H1 (cell line): ENCODE data around the gene KPNA6. TPM values are rescaled to one million over a fixed set of nuclear protein-coding genes. Genes with fewer than 3 reads are reported as not detected.

Experiments used
- CTCF ChIA-PET: fragments of 300-600 bp; sonication (Branson Sonifier 250); formaldehyde crosslinking; loops from one replicate; lab custom pipeline; 2021; ENCODE audit not compliant: partially characterized antibody; lab: Charles Lee
- POLR2A ChIA-PET: fragments of 300-600 bp; sonication (Branson Sonifier 250); formaldehyde crosslinking; loops from one replicate; lab custom pipeline; 2021; ENCODE audit warnings: inconsistent platforms; ENCODE audit not compliant: partially characterized antibody; lab: Charles Lee
- DNase-seq, 2 experiments: peaks; one replicate each; pipeline versions ENCODE4 v3.0.0 to v3.0.0-alpha.2; 2010 to 2022; ENCODE audit warnings: low spot score in 2 of 2, low read depth in 1 of 2, mixed read lengths in 1 of 2
- FAIRE-seq: peaks from 2 replicates; lab custom pipeline; 2011; peaks lifted over from hg19 to GRCh38; lab: Jason Lieb, UNC
- H2AFZ ChIP-seq: 2 replicates; pipeline ENCODE4 v1.8.1; 2012; ENCODE audit warnings: low read length, inconsistent platforms
- H2AK5ac ChIP-seq: 2 replicates; pipeline ENCODE4 v1.6.1; 2013; ENCODE audit warnings: low read depth, low read length
- H2BK120ac ChIP-seq: replicated peaks from 2 replicates; pipeline ENCODE3; 2013; ENCODE audit warnings: low read depth, low read length, inconsistent platforms
- H2BK12ac ChIP-seq: 2 replicates; pipeline ENCODE4 v1.6.1; 2013; ENCODE audit warnings: low read depth, low read length
- H2BK15ac ChIP-seq: 2 replicates; pipeline ENCODE4 v1.6.1; 2013; ENCODE audit warnings: low read length
- H2BK20ac ChIP-seq: 2 replicates; pipeline ENCODE4 v1.6.1; 2013; ENCODE audit warnings: low read length
- H2BK5ac ChIP-seq: 2 replicates; pipeline ENCODE4 v1.6.1; 2013; ENCODE audit warnings: low read depth, low read length
- H3K14ac ChIP-seq: 2 replicates; pipeline ENCODE4 v1.6.1; 2013; ENCODE audit warnings: inconsistent platforms; ENCODE audit not compliant: insufficient read length
- H3K18ac ChIP-seq: 2 replicates; pipeline ENCODE4 v1.6.1; 2013; ENCODE audit warnings: low read length; ENCODE audit errors: extremely low read depth
- H3K23ac ChIP-seq: 2 replicates; pipeline ENCODE4 v1.6.1; 2013; ENCODE audit warnings: inconsistent platforms; ENCODE audit not compliant: insufficient read length
- H3K23me2 ChIP-seq: 2 replicates; pipeline ENCODE4 v1.6.1; 2013; ENCODE audit warnings: low read depth, low read length
- H3K27ac ChIP-seq: 2 replicates; pipeline ENCODE4 v1.6.1; 2011; ENCODE audit warnings: low read depth, low read length, inconsistent platforms
- H3K27me3 ChIP-seq, 4 experiments: replicated peaks in 1 of 4; 1 replicate in 1 of 4; 2 replicates in 3 of 4; pipeline versions ENCODE4 v1.6.1 to v1.8.1; 2011 to 2013; ENCODE audit warnings: low read length in 3 of 4, mild to moderate bottlenecking in 3 of 4, inconsistent platforms in 2 of 4, mixed read lengths in 2 of 4, moderate library complexity in 1 of 4; ENCODE audit not compliant: control insufficient read depth in 3 of 4, insufficient read depth in 3 of 4; ENCODE audit errors: extremely low read depth in 1 of 4
- H3K36me3 ChIP-seq, 4 experiments: 2 replicates each; pipeline versions ENCODE4 v1.6.1 to v1.8.1; 2011 to 2013; ENCODE audit warnings: mild to moderate bottlenecking in 4 of 4, low read length in 3 of 4, moderate library complexity in 2 of 4, control low read depth in 1 of 4, inconsistent platforms in 1 of 4; ENCODE audit not compliant: insufficient read depth in 4 of 4, control insufficient read depth in 2 of 4
- H3K4ac ChIP-seq: replicated peaks from 2 replicates; pipeline ENCODE3; 2013; ENCODE audit warnings: low read length, low read depth, mixed read lengths, inconsistent platforms; ENCODE audit not compliant: insufficient read length
- H3K4me1 ChIP-seq, 4 experiments: replicated peaks in 1 of 4; 1 replicate in 1 of 4; 2 replicates in 3 of 4; pipeline versions ENCODE4 v1.6.1 to v1.8.1; 2011 to 2013; ENCODE audit warnings: low read length in 3 of 4, inconsistent platforms in 2 of 4, mixed read lengths in 1 of 4; ENCODE audit not compliant: insufficient read depth in 4 of 4, control insufficient read depth in 3 of 4
- H3K4me2 ChIP-seq, 2 experiments: 2 replicates each; pipeline versions ENCODE4 v1.6.1 to v1.8.1; 2011 to 2013; ENCODE audit warnings: low read depth in 2 of 2, low read length in 2 of 2, control low read depth in 1 of 2, inconsistent platforms in 1 of 2, mild to moderate bottlenecking in 1 of 2; ENCODE audit not compliant: insufficient read depth in 1 of 2
- H3K4me3 ChIP-seq, 4 experiments: fragments of 200-600, 300-600 bp in 1 of 4; sonication (generic), shearing (Covaris generic), sonication (Bioruptor Twin) in 1 of 4; 2 replicates each; pipeline versions ENCODE4 v1.5.1 to v1.8.1; 2011 to 2016; ENCODE audit warnings: low read length in 4 of 4, low read depth in 3 of 4, control low read depth in 2 of 4, inconsistent platforms in 2 of 4, mild to moderate bottlenecking in 2 of 4, mixed read lengths in 1 of 4, moderate library complexity in 1 of 4; ENCODE audit not compliant: insufficient read depth in 2 of 4; ENCODE audit errors: extremely low read depth in 1 of 4
- H3K56ac ChIP-seq: replicated peaks from 2 replicates; pipeline ENCODE3; 2013; ENCODE audit warnings: low read depth, mild to moderate bottlenecking, mixed read lengths, low read length, inconsistent platforms; ENCODE audit not compliant: insufficient read length
- H3K79me1 ChIP-seq: 2 replicates; pipeline ENCODE4 v1.6.1; 2013; ENCODE audit warnings: low read depth, low read length, control low read depth
- H3K79me2 ChIP-seq, 2 experiments: 2 replicates each; pipeline versions ENCODE4 v1.6.1 to v1.8.1; 2012 to 2013; ENCODE audit warnings: low read length in 2 of 2, mild to moderate bottlenecking in 2 of 2, inconsistent platforms in 1 of 2; ENCODE audit not compliant: insufficient read depth in 2 of 2, control insufficient read depth in 1 of 2
- H3K9ac ChIP-seq, 4 experiments: replicated peaks in 1 of 4; 1 replicate in 1 of 4; 2 replicates in 3 of 4; pipeline versions ENCODE4 v1.6.1 to v1.8.1; 2011 to 2013; ENCODE audit warnings: low read depth in 3 of 4, low read length in 3 of 4, control low read depth in 2 of 4, mild to moderate bottlenecking in 2 of 4, moderate library complexity in 2 of 4, inconsistent platforms in 1 of 4; ENCODE audit errors: extremely low read depth in 1 of 4
- H3K9me3 ChIP-seq, 2 experiments: 2 replicates each; pipeline versions ENCODE4 v1.6.1 to v1.8.1; 2012 to 2013; ENCODE audit warnings: mild to moderate bottlenecking in 2 of 2, moderate library complexity in 2 of 2, control low read depth in 1 of 2, inconsistent platforms in 1 of 2, low read depth in 1 of 2, low read length in 1 of 2, mixed read lengths in 1 of 2; ENCODE audit not compliant: insufficient read depth in 2 of 2
- H4K20me1 ChIP-seq, 2 experiments: replicated peaks in 1 of 2; 2 replicates each; pipeline versions ENCODE3 to v1.8.1; 2011 to 2013; ENCODE audit warnings: inconsistent platforms in 2 of 2, low read length in 2 of 2, mild to moderate bottlenecking in 1 of 2; ENCODE audit not compliant: insufficient read depth in 2 of 2, control insufficient read depth in 1 of 2
- H4K5ac ChIP-seq: 2 replicates; pipeline ENCODE4 v1.6.1; 2013; ENCODE audit warnings: low read length, low read depth, mixed read lengths, inconsistent platforms; ENCODE audit not compliant: insufficient read length
- H4K8ac ChIP-seq: 2 replicates; pipeline ENCODE4 v1.8.0; 2013; ENCODE audit warnings: mild to moderate bottlenecking, moderate library complexity, low read length, inconsistent platforms; ENCODE audit not compliant: insufficient read depth; ENCODE audit errors: extremely low read depth
- H4K91ac ChIP-seq: replicated peaks from 2 replicates; pipeline ENCODE3; 2013; ENCODE audit warnings: low read length, mixed read lengths, inconsistent platforms; ENCODE audit not compliant: insufficient read length
- ASH2L ChIP-seq: fragments of 200-600, 300-600 bp; sonication (generic); IDR thresholded peaks from one replicate; pipeline ENCODE4 v1.7.1; 2017; ENCODE audit warnings: low read length
- CBX5 ChIP-seq: fragments of 300-800, 300-1000 bp; sonication (generic); IDR thresholded peaks from 2 replicates; pipeline ENCODE4 v1.7.1; 2016; ENCODE audit warnings: antibody characterized with exemption, low read length, low read depth
- HDAC6 ChIP-seq: IDR thresholded peaks from one replicate; pipeline ENCODE4 v1.7.1; 2012; ENCODE audit warnings: low read depth, mild to moderate bottlenecking, inconsistent platforms, low read length, moderate library complexity
- MAFK ChIP-seq: IDR thresholded peaks from 2 replicates; pipeline ENCODE4 v1.6.1; 2012; ENCODE audit warnings: low read depth, mild to moderate bottlenecking, improper control_type of control experiment, low read length
- NRF1 ChIP-seq: IDR thresholded peaks from 2 replicates; pipeline ENCODE4 v1.6.1; 2011; ENCODE audit warnings: mild to moderate bottlenecking, low read depth, low read length, improper control_type of control experiment
- RFX5 ChIP-seq: IDR thresholded peaks from 2 replicates; pipeline ENCODE4 v1.6.1; 2011; ENCODE audit warnings: low read depth, low read length, improper control_type of control experiment, borderline replicate concordance
- SAP30 ChIP-seq: fragments of 300-600 bp; sonication (generic); IDR thresholded peaks from 2 replicates; pipeline ENCODE4 v1.7.1; 2012; ENCODE audit warnings: low read length, moderate library complexity, mild to moderate bottlenecking, inconsistent platforms; ENCODE audit not compliant: insufficient read depth, insufficient replicate concordance
- TBP ChIP-seq: IDR thresholded peaks from 2 replicates; pipeline ENCODE4 v1.6.1; 2011; ENCODE audit warnings: low read depth, low read length, improper control_type of control experiment
- TEAD4 ChIP-seq: IDR thresholded peaks from 2 replicates; pipeline ENCODE4 v1.6.1; 2012; ENCODE audit warnings: low read depth, low read length, inconsistent platforms, mixed read lengths
- WGBS, 2 experiments: shearing (Covaris generic) in 1 of 2; methylation state at CpG; one replicate each; pipeline versions ENCODE4 v1.1.6 to v1.1.7; 2013 to 2015; ENCODE audit warnings: low lambda C conversion rate in 2 of 2, mixed read lengths in 2 of 2, inconsistent platforms in 1 of 2, low coverage in 1 of 2, missing lambda C conversion rate in 1 of 2; ENCODE audit not compliant: insufficient replicate concordance in 2 of 2, insufficient coverage in 1 of 2, insufficient read length in 1 of 2; ENCODE audit errors: extremely low coverage in 1 of 2, missing lambda C conversion rate in 1 of 2; 5-methylcytosine and 5-hydroxymethylcytosine counted together
- polyA plus RNA-seq, 7 experiments: library from polyadenylated mRNA; depleted of rRNA in 3 of 7; stranded (reverse) in 5 of 7; unstranded in 2 of 7; fragments of >200 nt in 5 of 7; fragments of 200-250 nt in 2 of 7; gene quantifications; 1 replicate in 5 of 7; 2 replicates in 1 of 7; 4 replicates in 1 of 7; pipeline versions ENCODE4 v1.2.1 to v1.2.3, GENCODE V29; 2011 to 2013; ENCODE audit warnings: missing spikeins in 2 of 7, mixed read lengths in 2 of 7
- total RNA-seq: library from RNA; stranded (reverse); fragmentation: NEBNext Ultra II Directional; extraction: Animal tissue kit (Norgen Biotek cat#: 25700); gene quantifications from 2 replicates; pipeline ENCODE4 v1.2.1, GENCODE V29; 2021
- TF ChIP-seq, protein P1 (sequence below): IDR thresholded peaks from 2 replicates; pipeline ENCODE4 v1.6.1; 2012; ENCODE audit warnings: low read length, inconsistent platforms

Gene KPNA6
- total and polyA plus RNA-seq, 2 of the 8 experiments (the other 6 are each of a cell fraction or from before 2014, with no cell fraction given), result 24.2 to 120 TPM

DNA sequence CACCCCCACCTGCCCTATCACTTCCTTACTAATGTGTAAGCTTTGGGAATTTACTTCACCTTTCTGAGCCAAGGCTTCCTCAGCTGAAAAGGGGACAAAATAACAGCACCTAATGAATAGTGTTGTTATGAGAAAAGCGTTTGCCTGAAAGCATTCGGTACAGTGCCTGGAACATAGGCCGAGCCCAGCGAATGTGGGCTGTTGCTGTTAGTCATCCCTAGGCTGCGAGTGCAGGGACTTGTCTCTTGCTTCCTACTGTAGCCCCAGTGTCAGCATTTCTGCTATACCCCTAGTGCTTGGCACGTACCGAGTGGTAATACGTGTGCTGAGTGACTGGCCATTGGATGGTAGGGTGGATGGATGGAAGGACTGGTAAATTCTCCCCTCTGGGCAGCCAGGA is 16.7 kb upstream of the KPNA6 start:
- CTCF ChIA-PET, result interaction anchor here (0.9 to 1.6 kb wide), 4 partner anchors 8 to 16 kb away, joined by 4 to 5 read pairs (median 4); no protein-coding TSS in a partner anchor
- WGBS, 2 experiments, result 97% methylated on average over 8 of the region's 8 CpGs; no CpG with 5 or more reads in 1 of the 2 experiments
- Histone ChIP-seq H3K4me2 (no peak overlapping the region), H3K9ac (no peak overlapping the region), H3K56ac (no peak overlapping the region), H2BK15ac (no peak overlapping the region), H3K23me2 (no peaks in the 10 kb centered on the region), H3K4ac (no peak overlapping the region), H3K27ac (peak overlapping the region; percentile 15; the same call in 1 of the 2 replicates), H3K14ac (no peak overlapping the region), H3K79me1 (no peaks in the 10 kb centered on the region), H2BK120ac (no peak overlapping the region), H3K9me3 (no peaks in the 10 kb centered on the region), H2AFZ (no peak overlapping the region), H3K18ac (no peak overlapping the region), H4K5ac (no peak overlapping the region), H2AK5ac (no peak overlapping the region), H3K4me1 (no peaks in the 10 kb centered on the region), H3K4me3 (no peak overlapping the region), H3K27me3 (no peaks in the 10 kb centered on the region), H4K20me1 (no peaks in the 10 kb centered on the region), H4K8ac (peak overlapping the region; percentile 62; the same call in 1 of the 2 replicates), H2BK5ac (no peak overlapping the region), H2BK20ac (no peak overlapping the region), H3K36me3 (peaks cover 5 to 38% (median 25%) of the 10 kb centered on the region in 4 experiments), H3K23ac (no peak overlapping the region), H3K79me2 (no peaks in the 10 kb centered on the region), H4K91ac (no peak overlapping the region), H2BK12ac (no peak overlapping the region)
- DNase-seq (no peak), FAIRE-seq (no peak)
- POLR2A ChIA-PET, result interaction anchor here (0.6 to 1.3 kb wide), 6 partner anchors 13 to 242 kb away, joined by 3 to 6 read pairs (median 3); no protein-coding TSS in a partner anchor
- TF ChIP-seq CBX5 (no peak), RFX5 (no peak), MAFK (no peak), TEAD4 (no peak), HDAC6 (no peak), NRF1 (no peak), SAP30 (no peak), TBP (no peak), ASH2L (no peak)
- TF ChIP-seq, protein P1, sequence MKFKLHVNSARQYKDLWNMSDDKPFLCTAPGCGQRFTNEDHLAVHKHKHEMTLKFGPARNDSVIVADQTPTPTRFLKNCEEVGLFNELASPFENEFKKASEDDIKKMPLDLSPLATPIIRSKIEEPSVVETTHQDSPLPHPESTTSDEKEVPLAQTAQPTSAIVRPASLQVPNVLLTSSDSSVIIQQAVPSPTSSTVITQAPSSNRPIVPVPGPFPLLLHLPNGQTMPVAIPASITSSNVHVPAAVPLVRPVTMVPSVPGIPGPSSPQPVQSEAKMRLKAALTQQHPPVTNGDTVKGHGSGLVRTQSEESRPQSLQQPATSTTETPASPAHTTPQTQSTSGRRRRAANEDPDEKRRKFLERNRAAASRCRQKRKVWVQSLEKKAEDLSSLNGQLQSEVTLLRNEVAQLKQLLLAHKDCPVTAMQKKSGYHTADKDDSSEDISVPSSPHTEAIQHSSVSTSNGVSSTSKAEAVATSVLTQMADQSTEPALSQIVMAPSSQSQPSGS, result no peak
